Fibroblast of pulmonary artery (primary cell): ENCODE measurements around the gene PSMB9.

ENCODE experiments used
- DNase-seq: peaks from one replicate; pipeline ENCODE4 v3.0.0-alpha.2; 2010; ENCODE audit warnings: low read depth
- H3K4me3 ChIP-seq: replicated peaks from 2 replicates; pipeline ENCODE4 v1.5.1; 2011; ENCODE audit warnings: low read depth, mild to moderate bottlenecking, control low read depth, low read length, moderate library complexity
- TF ChIP-seq, protein P1 (sequence below): IDR thresholded peaks from 2 replicates; pipeline ENCODE4 v1.5.1; 2011; ENCODE audit warnings: mild to moderate bottlenecking, control low read depth, low read length, inconsistent platforms; ENCODE audit errors: missing control alignments

PSMB9 gene

DNA sequence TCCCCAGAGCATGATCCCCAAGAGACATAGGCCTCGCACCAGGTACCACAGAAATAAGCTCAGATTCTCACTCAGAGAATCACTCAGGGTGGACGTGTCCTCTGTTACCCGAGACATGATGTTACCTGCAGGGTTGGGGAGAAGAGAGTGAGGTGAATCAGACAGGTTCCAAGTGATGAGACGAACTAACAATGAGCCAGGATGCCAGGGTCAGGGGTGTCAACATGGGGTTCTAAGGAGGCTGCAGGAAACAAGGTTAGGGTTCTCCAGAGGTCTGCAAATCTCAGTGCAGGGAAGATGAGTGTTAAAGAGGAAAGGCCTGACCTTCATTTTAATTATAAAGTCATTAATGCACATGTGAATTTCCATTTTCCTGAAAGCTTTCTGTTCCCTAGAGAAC, 3.0 kb upstream of the PSMB9 start:
- TF ChIP-seq, protein P1, sequence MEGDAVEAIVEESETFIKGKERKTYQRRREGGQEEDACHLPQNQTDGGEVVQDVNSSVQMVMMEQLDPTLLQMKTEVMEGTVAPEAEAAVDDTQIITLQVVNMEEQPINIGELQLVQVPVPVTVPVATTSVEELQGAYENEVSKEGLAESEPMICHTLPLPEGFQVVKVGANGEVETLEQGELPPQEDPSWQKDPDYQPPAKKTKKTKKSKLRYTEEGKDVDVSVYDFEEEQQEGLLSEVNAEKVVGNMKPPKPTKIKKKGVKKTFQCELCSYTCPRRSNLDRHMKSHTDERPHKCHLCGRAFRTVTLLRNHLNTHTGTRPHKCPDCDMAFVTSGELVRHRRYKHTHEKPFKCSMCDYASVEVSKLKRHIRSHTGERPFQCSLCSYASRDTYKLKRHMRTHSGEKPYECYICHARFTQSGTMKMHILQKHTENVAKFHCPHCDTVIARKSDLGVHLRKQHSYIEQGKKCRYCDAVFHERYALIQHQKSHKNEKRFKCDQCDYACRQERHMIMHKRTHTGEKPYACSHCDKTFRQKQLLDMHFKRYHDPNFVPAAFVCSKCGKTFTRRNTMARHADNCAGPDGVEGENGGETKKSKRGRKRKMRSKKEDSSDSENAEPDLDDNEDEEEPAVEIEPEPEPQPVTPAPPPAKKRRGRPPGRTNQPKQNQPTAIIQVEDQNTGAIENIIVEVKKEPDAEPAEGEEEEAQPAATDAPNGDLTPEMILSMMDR: no peak
- DNase-seq: no peak
- H3K4me3 ChIP-seq: no peak overlapping the region

DNA sequence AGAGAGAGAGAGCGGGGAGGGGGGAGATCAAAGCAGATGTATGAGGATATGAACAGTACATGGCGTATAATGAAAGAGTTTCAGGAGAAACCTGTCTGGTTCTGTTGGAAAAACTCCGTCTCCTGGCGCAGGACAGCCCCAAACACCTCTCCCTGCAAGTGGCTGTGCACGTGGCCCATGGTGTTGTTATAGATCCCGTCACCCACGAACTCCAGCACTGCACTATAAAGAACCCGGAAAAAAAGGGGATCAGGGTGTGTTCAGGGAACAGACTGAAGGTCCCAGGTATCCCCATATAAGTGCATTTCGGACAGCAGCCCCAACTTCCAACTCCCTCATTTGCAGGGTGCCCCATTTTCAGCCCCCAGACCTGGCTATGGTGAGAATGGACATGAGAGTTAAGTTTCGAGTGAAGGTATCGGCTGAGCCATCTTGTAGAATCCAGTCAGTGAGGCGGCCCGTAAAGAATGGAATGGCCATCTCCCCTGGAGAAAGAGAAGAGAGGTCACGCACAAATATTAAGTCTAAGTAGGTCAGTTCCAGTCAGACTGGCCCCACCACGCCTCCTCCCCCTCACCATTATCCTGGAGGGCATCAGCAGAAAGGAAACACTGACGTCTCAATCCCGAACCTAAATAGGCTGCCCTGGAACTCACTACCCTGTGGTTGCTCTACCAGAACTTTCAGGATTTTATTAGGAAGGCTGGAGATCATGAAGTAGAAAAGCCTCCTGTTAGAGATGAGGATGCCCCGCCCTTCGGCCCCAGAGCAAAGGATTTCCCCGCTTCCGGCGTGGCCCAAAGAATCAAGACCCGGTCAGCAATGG, 1.8 kb upstream of the PSMB9 start:
- peak overlapping the region; percentile 89 for H3K4me3 ChIP-seq
- TF ChIP-seq, protein P1: no peak
- peak; percentile 4 for DNase-seq

DNA sequence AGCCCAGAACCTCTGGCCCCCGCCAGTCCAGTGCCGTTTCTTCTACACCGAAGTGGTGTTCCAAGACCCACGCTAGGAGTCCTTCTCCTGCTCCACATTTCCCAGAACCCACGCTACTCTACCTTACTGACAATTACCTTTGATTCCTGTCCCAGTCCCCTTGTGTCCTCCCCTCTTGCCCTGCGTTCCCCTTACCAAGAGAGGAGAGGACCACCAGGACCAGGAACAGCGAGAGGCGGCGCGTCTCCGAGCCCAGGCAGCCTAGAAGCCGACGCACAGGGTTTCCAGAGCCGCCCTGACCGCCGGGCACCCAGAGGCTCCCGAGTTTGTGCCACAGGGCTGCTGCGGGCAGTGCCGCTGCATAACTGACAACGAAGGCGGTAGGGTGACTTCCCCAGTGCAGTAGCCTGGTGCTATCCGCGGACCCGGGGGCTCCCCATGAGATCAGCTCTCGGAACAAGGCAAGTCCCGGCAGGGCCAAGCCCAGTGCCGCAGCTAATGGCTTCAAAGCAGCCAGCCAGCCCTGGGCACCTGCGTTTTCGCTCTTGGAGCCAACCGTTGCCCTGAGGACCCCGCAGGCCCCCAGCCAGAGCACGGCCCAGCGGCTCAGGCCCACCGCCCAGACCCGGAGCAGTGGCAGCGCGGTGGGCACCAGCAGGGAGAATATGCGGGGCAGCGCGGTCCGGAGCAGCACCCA, 1.0 kb upstream of the PSMB9 start:
- DNase-seq: peak; percentile 24
- TF ChIP-seq, protein P1: no peak
- peak overlapping the region; percentile 89 for H3K4me3 ChIP-seq

DNA sequence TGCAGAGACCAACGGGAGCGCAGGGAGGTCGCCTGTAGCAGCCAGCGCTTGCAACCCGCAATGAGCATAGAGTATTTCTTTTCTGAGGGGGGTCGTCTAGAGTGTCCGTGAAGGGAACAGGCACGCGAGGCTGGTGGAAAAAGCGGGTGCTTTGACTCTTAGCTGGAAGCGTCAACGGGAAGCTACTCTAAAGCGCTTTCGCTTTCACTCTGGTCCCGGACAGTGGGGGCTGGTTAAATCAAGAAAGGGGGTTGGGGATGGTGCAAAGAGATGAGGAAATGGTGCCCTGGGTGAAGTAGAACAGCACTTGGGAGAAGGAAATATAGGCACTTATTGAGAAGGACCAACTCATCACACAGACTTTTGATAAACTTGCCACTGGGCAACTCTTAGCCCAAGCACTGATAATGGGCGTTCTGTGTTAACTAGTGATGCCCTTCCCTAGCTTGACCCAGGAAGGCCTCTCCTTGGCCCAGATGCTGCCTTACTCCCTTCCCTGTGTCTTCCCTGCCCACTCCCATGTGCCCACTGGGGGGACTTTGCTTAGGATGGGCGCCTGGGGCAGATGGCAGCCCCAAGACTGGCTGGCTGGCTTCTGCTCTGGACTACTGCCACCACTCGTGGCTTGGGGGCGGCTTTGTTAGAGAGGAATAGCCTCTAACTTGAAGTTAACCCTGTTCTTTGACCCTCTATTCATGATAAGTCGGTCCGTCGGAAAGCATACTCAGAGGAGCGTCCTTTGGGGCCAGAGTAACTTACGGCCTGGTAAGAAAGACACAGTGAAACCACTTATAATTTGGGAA, 585 bp downstream of the PSMB9 start:
- TF ChIP-seq, protein P1: no peak
- H3K4me3 ChIP-seq: peak overlapping the region; percentile 89
- peak; percentile 23 for DNase-seq

DNA sequence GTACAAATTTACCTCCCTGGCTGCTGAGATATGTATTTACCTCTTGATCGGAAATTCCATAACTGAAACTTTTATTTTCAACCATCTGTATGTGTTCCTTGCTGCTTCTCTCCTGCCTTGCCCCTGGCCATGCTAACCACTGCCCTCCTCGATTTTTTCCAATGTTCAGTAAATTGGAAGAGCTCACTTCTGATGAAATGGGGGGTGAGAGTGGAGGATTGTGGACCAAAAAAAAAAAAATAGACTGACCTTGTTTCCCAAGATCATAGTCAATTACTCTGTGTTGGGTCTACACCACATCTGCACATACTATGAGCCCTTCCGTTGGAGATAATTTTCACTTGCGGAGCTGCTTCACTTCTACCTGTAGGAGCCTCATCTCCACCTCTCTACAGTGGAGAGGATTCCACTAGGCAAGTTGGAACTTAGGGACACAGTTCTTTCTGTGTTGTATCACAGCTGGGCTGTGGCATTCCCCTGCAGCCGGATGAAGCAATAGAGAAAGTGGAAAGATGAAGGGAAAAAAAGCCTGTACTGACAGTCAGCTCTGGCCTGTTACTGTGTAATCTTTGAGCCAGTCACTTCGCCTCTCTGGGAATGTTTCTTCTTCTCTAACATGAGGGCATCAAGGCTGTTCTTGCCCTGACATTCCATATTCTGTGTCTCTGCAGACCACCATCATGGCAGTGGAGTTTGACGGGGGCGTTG, 1.6 kb downstream of the PSMB9 start:
- no peak for DNase-seq
- TF ChIP-seq, protein P1: no peak
- no peak overlapping the region for H3K4me3 ChIP-seq

DNA sequence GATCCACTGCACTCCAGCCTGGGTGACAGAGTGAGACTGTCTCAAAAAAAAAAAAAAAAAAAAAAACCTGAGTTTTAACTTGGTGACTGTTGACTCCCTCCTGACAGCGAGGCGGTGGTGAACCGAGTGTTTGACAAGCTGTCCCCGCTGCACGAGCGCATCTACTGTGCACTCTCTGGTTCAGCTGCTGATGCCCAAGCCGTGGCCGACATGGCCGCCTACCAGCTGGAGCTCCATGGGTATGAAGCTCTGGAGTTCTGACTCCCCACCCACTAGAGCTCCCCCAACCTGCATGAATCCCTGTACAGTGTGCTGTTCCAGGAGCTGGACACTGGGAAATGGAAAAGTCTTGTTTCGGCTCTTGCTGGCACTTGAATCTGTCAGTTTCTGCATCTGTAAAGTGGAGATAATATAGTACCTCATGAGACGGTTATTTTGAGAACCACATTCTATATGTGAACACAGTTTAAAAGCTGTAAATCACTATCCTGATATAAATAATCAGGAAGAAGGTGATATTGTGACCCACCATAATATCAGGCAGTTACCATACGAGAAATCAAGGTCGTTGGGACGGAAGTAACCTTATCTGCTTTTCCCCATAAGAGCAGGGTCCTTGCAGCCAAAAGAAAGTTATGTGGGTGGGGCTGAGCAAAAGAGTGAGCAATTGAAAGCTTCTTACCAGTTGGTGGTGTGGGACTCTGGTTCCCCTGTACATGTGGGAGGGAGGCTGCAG, 3.3 kb downstream of the PSMB9 start:
- TF ChIP-seq, protein P1: no peak
- no peak for DNase-seq
- no peak overlapping the region for H3K4me3 ChIP-seq
